Dermis blood vessel endothelial cell (primary cell): Measurements from ENCODE around the gene SEL1L2. TPM values are rescaled to one million over a fixed set of nuclear protein-coding genes. Genes with fewer than 3 reads are reported as not detected.
A peak's percentile ranks its signal among the peaks of the same experiment; 100 is the strongest.

ENCODE experiments used
- DNase-seq: peaks from one replicate; pipeline ENCODE4 v3.0.0; 2010
- total RNA-seq: library from RNA; depleted of rRNA; stranded (reverse); fragments of >200 nt; gene quantifications from 2 replicates; pipeline ENCODE4 v1.2.3, GENCODE V29; 2014

Gene SEL1L2
- total RNA-seq, 1 donor from 2014 or later: not detected

GRCh38 chr20:13929836-13930235 is 60.6 kb downstream of the SEL1L2 start:
- DNase-seq: no peak

DNA sequence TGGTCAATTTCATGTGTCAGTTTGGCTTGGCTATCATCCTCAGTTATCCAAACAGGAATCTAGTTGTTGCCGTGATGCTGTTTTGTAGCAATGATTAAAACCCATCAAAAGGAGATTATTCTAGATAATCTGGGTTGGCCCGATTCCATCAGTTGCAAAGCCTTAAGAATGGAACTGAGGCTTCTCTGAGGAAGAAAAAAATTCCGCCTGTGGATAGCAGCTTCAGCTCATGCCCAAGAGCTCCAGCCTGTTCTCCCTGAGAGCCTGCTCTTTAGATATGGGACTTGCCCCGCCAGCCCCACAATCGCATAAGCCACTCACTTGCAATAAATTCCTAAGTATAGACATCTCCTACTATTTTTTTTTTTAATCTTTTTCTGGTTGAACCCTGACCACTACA is 61.5 kb downstream of the SEL1L2 start:
- DNase-seq: no peak

- no peak for DNase-seq
Measured at GRCh38 chr20:13927171-13927570, 63.2 kb downstream of the SEL1L2 start.

DNA sequence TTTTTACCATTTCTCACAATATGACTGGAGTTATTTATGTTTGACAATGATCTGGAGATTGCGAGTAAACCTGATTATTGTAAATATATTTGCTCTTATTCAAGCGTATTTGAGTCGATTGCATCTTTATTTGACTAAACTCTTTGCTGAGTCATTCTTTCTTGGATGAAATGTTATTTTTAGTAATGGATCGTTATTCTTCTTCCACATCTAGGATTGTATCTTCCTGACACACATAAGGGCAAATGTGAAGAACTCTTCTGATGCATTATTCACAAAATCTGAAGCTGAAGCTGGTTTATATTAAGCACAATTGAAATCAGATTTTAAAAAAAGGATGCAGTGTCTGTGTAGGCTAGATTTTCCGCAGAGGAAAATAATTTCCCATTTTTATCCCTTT is 68.2 kb downstream of the SEL1L2 start:
- no peak for DNase-seq

- no peak for DNase-seq
Measured at GRCh38 chr20:13915284-13915683, 75.1 kb downstream of the SEL1L2 start.

GRCh38 chr20:13913572-13913971 is 76.8 kb downstream of the SEL1L2 start:
- no peak for DNase-seq

DNA sequence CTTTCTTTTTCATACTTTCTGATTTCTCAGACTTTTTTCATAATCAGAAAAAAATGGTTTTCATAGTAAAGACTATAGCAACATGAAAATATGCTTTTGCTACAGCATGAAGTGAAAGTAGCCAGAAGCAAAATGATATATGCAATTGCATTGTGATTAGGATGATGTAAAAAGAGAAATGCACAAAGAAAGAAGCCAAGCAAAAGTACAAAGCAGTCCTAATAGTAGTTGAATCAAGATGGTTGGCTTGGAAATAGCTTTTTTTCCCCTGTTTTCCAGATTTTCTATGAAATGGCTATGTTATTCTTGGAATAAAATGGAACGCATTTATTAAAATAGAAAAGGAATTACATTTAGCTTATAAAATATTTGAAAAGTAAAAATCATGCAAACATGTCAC is 77.3 kb downstream of the SEL1L2 start:
- no peak for DNase-seq

- DNase-seq: peak; percentile 1
Measured at GRCh38 chr20:13910492-13910891, 79.9 kb downstream of the SEL1L2 start.

DNA sequence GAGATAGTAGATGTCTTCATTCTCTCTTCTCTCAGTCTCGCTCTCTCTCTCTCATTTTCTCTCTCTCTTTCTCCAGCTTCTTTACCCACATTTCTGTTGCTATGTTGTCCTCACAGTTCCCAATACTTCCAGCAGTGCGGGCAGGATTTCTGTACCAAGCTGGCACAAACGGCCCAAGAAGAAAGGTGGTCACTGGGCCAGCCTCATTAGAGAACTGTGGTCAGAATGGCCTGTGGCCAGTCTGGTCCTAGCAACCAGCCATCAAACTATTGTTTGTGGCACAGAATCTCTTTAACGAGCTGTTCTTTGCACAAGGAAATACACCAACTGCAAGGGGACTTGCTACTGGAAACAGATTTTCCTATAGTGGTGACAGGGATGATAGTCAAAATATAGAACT is 81.3 kb downstream of the SEL1L2 start:
- DNase-seq: no peak

DNA sequence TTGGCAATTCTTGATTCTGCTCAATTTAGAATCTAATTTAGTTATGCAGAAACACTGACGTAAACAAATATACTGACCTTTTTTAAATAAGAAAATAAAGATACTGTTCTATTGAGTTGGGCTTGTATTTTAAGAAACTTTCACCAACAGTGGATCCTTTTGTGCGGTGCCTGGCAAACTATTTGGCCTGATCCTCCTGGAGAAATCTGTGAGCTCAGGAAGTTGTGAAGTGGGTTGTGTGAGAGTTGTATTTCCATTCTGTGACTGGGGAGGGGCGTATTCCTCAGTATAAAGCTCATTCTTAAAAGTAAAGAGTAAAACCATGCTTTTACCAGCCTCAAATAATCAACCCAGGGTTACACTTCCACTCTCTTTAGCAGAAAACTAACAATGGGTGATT is 85.6 kb downstream of the SEL1L2 start:
- no peak for DNase-seq

DNA sequence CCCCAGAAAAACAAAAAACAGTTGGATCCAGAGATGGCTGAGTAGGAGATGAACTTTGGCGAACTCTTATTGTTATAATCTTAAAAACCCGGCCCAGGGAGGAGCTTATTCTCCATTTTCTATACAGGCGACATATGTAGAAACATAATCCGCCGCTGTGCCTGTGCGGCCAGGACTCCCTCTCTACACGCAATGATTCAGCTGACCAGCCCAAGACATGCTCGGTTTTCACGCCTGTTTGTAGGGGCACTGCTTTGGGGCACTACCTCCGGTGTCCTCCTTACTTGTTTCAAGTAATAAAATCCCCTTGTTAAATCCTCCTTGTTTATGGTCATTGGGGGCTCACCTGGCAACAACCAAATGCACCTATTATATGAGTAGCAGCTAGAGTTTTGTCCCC is 89.9 kb downstream of the SEL1L2 start:
- DNase-seq: no peak

DNA sequence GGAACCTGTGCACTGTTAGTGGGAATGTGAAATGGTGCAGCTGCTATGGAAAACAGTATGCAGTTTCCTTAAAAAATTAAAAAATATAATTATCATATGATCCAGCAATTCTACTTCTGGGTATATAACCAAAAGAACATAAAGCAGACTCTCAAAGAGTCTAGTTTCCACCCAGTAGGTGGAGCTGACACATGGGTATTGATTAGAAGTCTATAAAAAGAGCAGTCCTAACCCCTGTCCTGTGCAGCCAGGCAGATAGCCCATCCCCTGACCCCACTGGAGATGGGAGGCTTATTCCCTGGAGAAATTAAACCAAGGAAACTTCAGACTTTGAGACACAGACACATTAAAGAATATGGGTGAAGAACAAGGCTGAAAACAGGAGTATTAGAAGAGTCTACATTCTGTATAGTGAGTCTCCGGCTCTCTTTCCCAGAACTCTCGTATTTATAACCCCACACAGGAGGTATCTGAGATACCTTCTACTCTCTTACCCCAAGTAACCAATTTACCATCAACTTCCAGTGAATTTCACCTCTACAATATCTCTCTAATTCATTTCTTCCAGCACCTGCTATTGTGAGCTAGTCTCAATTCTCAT is 92.3 kb downstream of the SEL1L2 start:
- no peak for DNase-seq

GRCh38 chr20:13891575-13891974 is 98.8 kb downstream of the SEL1L2 start:
- DNase-seq: no peak

GRCh38 chr20:13884803-13885202 is 105.6 kb downstream of the SEL1L2 start:
- DNase-seq: no peak

GRCh38 chr20:13883425-13883824 is 107.0 kb downstream of the SEL1L2 start:
- no peak for DNase-seq

DNA sequence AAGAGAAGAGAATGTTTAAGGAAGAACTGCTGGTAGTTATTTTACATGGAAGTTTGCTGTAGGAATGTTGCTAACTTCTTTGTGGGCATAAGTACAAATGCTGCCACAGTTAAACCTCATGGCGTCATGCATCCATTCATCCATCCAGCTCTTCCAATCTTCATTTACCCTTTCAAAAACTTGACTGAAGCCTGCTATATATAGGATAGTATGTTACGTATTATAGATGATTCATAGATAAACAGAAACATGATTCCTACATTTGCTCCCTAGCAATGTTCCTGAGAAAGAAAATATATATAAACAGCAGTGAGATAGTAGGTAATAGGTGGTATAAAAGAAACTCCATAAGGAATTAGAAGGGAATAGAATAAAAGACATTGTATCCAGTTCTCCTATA is 111.8 kb downstream of the SEL1L2 start:
- no peak for DNase-seq

DNA sequence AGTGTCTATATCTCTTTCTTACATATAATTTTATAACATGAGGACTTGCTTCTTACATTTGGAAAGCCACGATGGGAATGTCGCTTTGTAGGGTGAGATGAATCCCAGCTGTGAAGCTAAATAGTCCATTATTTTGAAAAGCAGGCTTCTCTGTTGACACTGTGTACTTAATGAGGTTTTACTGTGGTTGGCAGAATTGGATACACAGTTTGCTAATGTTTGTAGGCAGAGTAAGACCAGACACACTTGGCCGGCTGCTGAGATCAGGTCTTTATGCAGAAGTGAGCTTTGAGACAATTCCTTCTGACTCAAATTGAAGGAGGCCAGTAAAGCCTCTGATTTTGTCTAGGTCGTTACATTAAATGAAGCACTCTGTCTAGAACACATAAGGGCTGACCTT is 112.6 kb downstream of the SEL1L2 start:
- no peak for DNase-seq

DNA sequence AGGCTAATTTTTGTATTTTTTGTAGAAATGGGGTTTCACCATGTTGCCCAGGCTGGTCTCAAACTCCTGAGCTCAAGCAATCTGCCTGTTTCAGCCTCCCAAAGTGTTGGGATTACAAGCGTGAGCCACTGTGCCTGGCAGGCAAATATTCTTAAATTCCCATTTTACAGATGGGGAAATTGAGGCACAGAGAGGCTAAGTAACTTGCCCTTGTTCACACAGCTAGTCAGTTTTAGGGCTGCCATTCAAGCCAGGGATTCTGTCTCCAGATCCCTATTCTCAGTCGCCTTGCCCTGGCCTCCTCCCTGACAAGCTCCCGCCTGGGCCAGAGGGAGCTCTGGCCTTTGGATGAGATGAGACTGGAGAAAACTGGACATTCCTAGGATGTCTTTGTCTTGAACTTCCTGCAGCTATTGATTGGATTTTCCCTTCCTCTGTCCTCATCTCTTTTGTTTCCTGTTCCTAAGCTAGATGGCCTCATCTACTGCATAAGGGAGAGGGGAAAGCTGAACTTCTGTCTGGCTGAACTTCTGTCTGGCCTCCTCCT is 115.1 kb downstream of the SEL1L2 start:
- DNase-seq: no peak

DNA sequence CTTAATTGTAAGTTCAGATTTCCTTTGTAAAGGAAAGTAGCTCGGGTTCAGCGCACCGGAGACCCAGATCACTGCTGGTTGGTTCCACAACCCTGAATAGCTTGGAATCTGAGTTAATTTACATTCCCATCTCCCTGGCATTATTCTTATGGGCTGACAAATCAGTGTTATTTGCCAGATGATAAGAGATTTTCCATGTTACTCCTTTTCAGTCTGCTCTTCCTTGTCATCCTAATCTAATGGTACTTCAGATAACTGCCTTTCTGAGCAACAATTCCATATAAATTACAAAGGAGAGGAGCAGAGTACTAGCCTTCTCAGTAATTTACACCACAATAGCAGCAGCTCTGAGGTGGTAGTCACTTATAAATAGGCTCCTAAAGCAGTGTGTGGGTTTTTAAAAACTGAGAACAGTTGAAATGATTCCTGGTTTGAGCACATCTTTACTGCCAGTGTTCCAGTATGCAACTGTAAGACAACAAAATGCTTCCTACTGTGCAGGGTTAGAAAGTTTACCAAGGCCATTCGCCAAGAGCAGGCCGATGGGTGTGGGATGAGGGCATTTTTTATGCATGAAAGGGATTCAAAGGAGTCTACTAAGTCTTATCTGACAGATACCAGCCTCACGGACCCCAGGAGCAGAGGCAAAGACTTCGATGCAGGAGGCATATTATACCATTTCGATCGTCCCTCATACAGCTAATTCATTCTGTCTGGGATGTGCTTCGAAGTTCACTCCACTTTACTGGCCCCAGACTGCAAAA is 115.8 kb downstream of the SEL1L2 start:
- no peak for DNase-seq

DNA sequence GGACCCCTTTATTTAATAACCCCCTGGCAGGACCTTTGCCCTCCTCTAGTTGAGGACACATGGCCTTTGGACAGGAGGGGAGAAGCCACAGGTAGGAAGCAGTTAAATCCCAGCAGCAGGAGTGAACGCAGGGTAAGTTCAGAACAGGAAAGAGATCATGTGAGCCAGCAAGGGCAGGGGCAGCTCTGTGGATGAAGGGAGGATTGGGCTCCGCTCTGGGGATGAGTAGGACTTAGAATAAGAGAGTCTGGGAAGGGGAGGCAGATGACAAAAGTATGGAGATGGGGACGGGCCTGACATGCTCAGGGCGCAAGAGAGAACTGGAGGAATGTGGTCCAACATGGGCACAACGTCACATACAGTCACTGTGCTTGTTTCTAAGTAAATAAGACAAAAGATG is 116.6 kb downstream of the SEL1L2 start:
- DNase-seq: no peak

DNA sequence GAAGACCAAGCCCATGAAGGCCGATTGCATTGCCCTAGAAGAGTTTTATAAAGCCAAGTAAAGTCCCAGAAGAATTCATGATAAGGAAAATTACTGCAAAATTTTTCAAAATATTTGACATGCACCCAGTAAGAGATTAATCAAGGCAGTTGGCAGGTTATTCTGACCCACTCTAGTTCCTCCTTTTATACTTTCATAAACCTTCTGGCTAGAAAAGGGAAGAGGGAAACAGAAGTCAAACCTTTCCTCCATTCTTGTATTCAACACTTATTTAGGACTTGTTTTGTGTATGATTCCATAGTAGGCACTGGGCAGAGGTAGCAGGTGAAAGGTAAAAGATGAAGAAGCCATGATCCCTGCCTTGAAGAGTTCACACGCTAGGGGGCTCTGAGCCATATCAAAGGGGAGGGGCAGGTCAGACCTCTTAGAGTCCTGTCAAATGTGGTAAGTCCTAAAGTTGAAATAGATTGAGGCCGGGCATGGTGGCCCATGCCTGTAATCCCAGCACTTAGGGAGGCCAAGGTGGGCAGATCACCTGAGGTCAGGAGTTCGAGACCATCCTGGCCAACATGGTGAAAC is 120.2 kb downstream of the SEL1L2 start:
- no peak for DNase-seq

DNA sequence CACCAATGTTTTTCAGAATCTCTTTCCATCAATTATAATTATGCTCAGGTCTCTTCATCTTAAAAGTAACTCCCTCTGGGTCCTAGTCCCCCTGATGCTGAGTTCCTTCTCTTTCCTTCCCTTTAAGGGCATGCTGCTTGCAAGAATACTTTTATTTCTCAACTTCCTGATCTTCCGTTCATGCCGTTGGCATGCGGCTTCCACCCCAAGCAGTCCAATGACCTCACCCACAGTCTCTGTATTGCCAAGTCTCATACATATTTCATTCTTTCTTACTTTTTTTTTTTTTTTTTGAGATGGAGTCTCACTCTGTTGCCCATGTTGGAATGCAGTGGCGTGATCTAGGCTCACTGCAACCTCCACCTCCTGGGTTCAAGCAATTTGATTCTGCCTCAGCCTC is 122.1 kb downstream of the SEL1L2 start:
- no peak for DNase-seq

GRCh38 chr20:13865791-13866351 is 124.5 kb downstream of the SEL1L2 start:
- DNase-seq: no peak

GRCh38 chr20:13865156-13865555 is 125.3 kb downstream of the SEL1L2 start:
- DNase-seq: no peak
